NCI-H1930 (cell line): ENCODE results near the gene PRKCZ.

Experiments used
- DNase-seq, 2 experiments: peaks; one replicate each; lab custom pipeline; 2025; lab: John Stamatoyannopoulos, UW

PRKCZ gene

GRCh38 chr1:2045468-2046173 is 4.6 kb upstream of the PRKCZ start:
- DNase-seq: no peak

- DNase-seq: peak; percentile 20 to 67
Measured at GRCh38 chr1:2046174-2046917, 3.9 kb upstream of the PRKCZ start.

GRCh38 chr1:2046953-2047748 is 3.1 kb upstream of the PRKCZ start:
- DNase-seq: no peak

GRCh38 chr1:2047749-2048729 is 2.2 kb upstream of the PRKCZ start:
- no peak for DNase-seq

- peak in 1 of 2 experiments; percentile 35 for DNase-seq
Measured at GRCh38 chr1:2049225-2049717, 940 bp upstream of the PRKCZ start.

- DNase-seq: no peak
Measured at GRCh38 chr1:2050461-2050792, 216 bp downstream of the PRKCZ start.

- DNase-seq: no peak
Measured at GRCh38 chr1:2050793-2051682, 827 bp downstream of the PRKCZ start.

- no peak for DNase-seq
Measured at GRCh38 chr1:2052054-2052679, 2.0 kb downstream of the PRKCZ start.

GRCh38 chr1:2052756-2053155 is 2.5 kb downstream of the PRKCZ start:
- no peak for DNase-seq

GRCh38 chr1:2053217-2053616 is 3.0 kb downstream of the PRKCZ start:
- no peak for DNase-seq

GRCh38 chr1:2053784-2054376 is 3.7 kb downstream of the PRKCZ start:
- DNase-seq: no peak

- no peak for DNase-seq
Measured at GRCh38 chr1:2054560-2054959, 4.3 kb downstream of the PRKCZ start.

GRCh38 chr1:2055911-2056575 is 5.8 kb downstream of the PRKCZ start:
- DNase-seq: no peak

- no peak for DNase-seq
Measured at GRCh38 chr1:2056955-2057590, 6.9 kb downstream of the PRKCZ start.

- DNase-seq: no peak
Measured at GRCh38 chr1:2059290-2059953, 9.2 kb downstream of the PRKCZ start.

- no peak for DNase-seq
Measured at GRCh38 chr1:2060072-2060471, 9.9 kb downstream of the PRKCZ start.

GRCh38 chr1:2060535-2060934 is 10.3 kb downstream of the PRKCZ start:
- no peak for DNase-seq
